D721Med (cell line): Measurements from ENCODE around the gene XRCC4.
"Not testable (repeated sequence)": the region's sequence is repeated elsewhere in the genome, so short reads cannot be mapped to it uniquely, and the experiment has no call there.

Source experiments
- DNase-seq: peaks from one replicate; pipeline ENCODE4 v3.0.0; 2011; ENCODE audit warnings: low spot score; ENCODE audit not compliant: insufficient read length
- FAIRE-seq: peaks from 2 replicates; lab custom pipeline; 2011; peaks lifted over from hg19 to GRCh38; lab: Jason Lieb, UNC
- TF ChIP-seq, protein P1 (sequence below): IDR thresholded peaks from 2 replicates; pipeline ENCODE4 v1.5.1; 2012; ENCODE audit warnings: mild to moderate bottlenecking, control low read depth; ENCODE audit not compliant: insufficient read depth; ENCODE audit errors: missing control alignments

Gene XRCC4

DNA sequence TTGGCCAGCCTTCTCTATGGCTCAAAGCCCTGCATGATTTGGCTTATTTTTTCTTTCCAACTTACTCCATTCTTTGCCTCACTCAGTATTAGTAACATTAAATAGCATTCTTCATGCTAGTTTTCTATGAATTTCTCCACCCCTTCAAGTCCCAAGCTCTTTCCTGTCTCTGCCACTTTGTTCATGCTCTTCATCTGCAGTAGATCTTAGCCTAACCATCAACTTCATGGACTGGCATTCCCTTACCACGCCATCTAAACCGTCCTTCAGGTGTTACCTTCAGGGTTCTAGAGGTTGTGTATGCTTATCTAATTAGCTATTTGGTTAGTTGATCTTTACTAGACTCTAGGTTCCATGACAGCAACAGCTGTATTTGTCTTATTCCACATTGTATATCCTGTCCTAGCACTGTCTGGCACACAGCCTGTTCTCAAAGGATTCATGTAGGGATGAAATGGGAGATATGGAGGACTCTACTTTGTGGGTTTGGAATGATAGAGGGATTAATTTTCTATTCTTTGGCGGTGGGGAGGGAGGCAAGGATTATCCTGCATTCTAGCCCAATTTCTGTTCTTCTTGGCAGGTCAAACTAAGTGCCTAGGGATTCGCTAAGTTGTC is 26.5 kb upstream of the XRCC4 start:
- DNase-seq (no peak), FAIRE-seq (no peak)
- TF ChIP-seq, protein P1, sequence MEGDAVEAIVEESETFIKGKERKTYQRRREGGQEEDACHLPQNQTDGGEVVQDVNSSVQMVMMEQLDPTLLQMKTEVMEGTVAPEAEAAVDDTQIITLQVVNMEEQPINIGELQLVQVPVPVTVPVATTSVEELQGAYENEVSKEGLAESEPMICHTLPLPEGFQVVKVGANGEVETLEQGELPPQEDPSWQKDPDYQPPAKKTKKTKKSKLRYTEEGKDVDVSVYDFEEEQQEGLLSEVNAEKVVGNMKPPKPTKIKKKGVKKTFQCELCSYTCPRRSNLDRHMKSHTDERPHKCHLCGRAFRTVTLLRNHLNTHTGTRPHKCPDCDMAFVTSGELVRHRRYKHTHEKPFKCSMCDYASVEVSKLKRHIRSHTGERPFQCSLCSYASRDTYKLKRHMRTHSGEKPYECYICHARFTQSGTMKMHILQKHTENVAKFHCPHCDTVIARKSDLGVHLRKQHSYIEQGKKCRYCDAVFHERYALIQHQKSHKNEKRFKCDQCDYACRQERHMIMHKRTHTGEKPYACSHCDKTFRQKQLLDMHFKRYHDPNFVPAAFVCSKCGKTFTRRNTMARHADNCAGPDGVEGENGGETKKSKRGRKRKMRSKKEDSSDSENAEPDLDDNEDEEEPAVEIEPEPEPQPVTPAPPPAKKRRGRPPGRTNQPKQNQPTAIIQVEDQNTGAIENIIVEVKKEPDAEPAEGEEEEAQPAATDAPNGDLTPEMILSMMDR, result no peak

DNA sequence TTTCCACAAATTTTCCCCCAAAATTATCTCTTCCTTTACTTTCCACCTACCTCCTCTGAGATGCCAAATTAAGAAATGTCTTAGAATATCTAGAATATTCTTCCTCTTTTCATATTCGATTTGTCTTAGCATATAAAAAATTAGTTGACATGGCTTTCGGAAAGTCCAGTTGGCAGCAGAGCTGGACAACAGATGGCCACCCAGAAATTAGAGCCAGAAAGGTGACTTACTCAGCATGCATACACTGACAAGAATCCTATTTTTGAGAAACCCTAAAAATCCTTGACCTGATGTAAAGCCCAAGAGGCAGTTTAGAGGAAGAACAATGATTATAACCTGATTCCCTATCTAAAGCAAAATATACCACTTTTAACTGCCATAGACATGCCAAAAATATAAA is 22.2 kb upstream of the XRCC4 start:
- DNase-seq (no peak), FAIRE-seq (no peak)
- TF ChIP-seq, protein P1, result no peak

DNA sequence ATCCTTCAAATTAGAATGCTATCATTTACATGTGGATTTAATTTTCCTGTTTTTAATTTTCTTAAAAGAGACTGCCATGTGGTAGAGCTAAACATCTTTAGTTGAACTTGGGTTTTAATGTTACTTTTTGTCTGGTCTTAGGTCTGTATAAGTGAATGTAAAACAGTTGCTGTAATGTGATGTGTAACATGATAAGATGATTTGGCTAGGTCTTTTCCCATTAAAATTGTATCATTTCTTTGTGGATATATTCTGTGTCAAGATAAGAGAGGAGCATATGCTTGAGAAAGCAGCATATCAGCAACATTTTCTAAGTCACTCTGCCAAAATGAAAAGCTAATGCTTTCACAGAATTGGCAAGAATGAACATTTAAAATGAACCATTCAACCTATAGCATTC is 18.6 kb upstream of the XRCC4 start:
- DNase-seq, result no peak
- TF ChIP-seq, protein P1, result no peak
- FAIRE-seq, result peak; percentile 53

DNA sequence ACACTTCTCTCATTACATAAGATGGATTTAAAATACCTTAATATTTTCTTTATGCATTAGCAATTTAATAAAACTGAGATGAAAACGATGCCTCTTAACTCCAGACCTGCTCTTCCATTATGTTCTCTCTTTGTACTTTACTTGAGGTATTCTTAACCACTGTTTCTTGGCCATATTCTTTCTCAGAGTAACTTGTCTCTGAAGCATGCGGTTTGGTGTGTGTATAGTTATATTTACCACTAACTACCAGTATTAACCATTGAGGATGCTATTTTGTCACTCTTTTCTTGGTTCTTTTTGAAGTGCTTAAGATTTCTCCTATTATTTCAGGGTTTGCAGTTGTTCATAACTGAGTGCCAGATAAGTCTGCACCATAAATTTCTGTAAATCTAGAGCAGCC is 18.0 kb upstream of the XRCC4 start:
- TF ChIP-seq, protein P1, result no peak
- DNase-seq (no peak), FAIRE-seq (no peak)

DNA sequence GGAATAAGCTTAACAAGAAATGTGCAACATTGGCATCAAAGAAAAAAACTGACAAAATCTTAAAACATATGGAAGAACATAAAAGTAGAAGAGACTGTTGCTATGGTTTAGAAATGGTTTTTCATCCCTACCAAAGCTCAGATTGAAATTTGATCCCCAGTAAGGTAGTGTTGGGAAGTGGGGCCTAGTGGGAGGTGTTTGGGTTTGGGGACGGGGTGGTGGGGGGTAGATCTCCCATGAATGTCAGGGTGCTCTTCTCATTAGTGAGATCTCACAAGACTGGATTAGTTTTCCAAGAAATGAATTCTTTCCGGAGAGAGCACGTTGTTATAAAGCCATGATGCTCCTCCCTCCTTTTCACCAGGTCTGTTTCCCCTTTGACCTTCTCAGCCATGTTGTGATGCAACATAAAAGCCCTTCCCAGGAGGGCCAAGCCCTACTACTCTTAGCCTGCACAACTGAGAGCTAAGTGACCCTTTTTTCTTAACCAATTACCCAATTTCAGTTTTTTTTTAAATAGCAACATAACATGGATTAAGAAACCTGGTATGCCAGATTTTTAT is 10.7 kb upstream of the XRCC4 start:
- TF ChIP-seq, protein P1, result no peak
- no peak for FAIRE-seq
- no peak for DNase-seq

DNA sequence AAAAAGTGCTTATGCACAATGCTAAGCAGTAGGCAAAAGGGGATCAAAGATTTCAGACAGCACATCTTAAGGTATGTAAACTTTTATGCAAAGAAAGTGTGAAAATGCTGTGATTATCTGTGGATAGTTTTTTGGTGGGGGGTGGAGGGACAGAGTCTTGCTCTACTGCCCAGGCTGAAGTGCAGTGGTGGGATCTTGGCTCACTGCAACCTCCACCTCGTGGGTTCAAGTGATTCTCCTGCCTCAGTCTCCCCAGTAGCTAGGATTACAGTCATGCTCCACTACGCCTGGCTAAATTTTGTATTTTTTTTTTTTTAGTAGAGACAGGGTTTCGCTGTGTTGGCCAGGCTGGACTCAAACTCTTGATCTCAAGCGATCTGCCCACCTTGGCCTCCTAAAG is 10.0 kb upstream of the XRCC4 start:
- FAIRE-seq, DNase-seq: not testable (repeated sequence)

DNA sequence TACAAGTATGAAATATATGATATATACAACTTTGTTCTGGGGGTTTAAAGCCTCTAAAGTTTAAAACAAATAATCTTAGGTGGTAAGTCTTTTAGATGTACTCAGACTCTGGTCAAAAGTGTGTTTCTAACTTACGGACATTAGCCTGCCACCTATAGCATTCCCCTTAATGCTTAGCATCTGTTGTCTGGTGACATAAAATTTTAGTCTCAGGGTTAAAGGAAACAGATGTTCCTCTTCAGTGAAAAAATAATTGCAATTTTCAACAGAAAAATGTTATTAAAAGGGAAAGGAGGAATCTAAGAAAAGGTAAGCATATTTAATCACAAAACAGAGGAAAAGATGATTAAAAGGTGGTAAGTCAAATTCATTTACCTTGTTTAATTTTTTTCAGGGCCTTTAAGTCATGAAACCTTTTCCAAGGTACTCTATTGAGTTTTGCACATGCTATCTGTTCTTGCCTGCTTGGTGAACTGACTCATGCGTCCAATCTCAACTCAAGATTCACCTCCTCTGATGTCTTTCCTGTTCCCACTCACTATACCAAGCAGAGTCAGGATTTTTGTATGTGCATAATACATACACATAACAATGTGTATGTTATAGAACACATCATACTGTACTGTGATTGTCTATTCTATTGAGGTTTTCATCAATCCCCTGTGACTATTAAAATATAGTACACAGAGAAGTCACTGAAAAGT is 8.1 kb upstream of the XRCC4 start:
- TF ChIP-seq, protein P1, result no peak
- DNase-seq, result no peak
- FAIRE-seq, result peak; percentile 84
